GM21528 (cell line): ENCODE measurements around the gene ERICH3.

ENCODE experiments used
- ATAC-seq: cut with Tn5 transposase; IDR thresholded peaks from one replicate; pipeline ENCODE4 v1.9.1; 2021; ENCODE audit warnings: mild to moderate bottlenecking, moderate library complexity; ENCODE audit not compliant: unreplicated experiment, low FRiP score

The ERICH3 gene, protein sequence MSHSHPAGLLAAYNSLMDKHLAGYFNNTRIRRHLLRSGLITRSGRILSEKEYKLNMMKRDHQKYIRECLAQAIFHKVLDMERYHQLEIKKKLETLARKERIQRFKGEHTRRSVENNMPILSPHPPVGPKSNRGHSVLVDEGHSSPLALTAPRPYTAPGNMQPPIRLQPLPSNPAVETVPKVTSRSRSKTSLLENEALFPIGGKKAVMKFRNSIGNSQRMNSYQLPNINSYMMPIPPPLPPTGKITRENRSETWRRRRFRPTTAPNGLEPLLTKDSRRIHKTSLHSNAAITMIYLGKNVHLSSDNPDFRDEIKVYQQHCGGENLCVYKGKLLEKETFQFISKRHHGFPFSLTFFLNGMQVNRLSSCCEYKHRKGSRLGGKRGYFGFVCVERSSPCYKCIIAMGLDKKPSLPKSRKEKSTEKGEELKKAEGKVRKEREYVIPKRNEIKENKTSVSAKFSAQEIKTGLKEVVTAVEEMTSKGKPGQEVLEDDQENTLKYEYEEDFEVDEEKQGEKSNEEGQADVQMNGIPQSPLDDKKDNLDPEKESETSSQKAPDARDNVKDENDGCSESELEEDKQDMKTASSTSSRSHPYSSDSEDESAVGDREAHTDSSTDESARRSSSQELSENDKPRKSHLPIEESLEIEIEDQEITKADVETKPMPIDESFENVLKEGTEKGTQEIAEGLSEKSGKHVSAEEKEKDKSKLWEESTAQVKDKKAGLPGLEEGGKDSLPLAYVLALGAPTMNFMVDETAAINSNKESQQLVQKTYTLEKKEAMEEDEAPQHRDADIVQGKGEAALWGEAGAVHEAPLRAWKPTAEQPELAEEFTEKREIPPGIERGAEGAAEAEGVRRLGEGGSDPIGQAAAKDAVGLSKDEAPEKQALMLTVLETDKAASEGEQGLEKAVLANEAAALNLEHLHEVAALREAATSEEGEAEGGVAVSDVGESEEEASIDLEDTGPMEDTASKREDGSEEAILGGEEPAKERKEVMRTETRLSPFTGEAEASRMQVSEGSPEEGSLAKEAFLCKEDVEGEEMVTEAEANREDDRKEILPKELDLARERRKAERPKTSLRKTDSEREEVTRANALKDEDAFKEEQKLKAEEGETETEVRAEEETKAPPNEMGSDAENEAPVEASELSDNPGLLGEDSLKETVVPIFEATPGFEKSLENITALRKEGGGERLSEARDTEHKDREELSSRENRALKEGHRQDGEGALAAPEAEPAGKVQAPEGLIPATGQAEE (N-terminal part only)

DNA sequence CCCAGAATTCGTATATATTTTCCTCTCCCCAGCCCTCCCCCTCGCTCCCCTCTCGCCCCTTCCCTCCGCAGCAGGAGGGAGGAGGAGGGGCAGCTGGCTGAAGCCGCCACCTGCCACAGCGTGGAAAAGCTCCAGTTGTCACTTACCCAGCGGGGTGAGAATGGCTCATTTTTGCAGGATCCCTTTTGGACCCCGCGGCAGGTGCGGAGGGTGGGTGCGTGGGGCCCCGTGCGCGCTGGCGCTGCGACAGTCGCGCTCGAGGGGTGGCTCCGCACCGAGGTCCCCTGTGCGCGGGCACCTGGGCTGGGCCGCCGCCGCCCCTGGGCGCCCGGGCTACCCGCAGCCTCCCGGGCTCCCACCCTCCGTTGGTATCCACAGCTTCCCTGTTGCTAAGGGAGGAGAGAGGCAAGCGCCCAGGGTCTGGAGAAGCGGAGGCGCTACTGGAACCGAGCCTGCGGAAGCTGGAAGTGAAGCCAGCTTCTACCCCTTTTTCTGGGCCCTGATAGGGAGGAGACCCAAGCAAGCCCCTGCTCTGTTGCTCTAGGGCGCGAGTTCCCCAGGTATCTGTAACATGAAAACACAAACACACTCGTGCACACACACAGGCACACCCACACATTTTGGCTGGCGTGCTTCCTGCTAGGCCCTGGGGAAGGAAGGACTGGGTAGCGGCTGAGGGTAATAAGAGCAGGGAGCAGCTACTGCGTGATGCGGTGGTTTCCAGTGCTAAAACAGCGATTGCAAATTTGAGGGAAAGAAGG, at the start of gene ERICH3:
TSS of gene ERICH3 (minus strand) at position 442 of the 761 bp plus-strand sequence. CDS start at position 169, 273 bp downstream.
- ATAC-seq, result no peak

DNA sequence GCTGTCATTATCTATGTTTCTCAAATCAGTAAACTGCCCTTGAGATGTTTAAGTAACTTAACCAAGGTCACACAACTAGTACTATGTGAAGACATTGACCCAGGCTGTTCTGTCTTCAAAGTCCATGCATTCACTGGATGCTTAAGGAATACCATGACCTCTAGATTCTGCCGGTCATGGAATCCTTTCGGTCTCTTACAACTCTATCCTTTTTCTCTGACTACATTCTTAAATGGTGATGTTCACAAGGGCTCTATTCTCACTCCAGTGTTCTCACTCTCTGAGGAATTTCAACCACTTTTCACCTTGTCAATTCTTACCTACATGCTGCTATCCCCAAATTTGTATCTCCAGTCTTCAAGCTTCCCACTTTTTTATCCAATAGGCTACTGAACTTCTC, 44.0 kb upstream of the ERICH3 start:
- ATAC-seq, result no peak

DNA sequence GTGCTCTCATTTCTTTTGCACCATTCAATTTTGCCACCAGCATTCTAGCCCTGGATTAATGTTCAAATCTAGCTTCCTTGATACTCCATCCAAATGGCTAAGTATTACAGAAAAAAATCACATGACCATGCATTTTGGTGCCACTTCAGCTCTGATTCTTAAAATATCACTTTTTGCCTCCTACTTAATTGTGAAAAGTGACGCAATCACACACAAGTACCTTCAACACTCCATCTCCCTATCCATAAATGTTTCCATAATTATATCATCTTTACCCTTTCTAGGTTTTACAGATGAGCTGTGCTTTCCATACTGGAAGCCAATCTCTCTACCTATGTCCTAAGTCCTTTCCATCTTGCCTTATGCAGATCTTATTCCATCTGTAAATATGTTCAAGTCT, 43.2 kb upstream of the ERICH3 start:
- ATAC-seq, result no peak

DNA sequence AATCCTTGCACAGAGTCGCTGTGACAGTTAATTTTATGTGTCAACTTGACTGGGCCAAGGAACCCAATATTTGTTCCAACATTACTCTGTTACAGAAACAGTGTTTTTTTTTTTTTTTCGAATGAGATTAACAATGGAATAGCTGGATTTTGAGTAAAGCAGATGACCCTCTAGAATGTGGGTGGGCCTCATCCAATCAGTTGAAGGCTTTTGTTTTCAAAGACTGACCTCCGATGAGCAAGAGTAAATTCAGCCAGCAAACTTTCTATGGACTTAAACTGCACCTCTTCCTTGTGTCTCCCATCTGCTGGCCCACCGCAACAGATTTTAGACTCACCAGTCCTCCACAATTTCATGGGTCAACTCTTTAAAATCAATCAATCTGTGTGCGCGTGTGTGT, 42.2 kb upstream of the ERICH3 start:
- no peak for ATAC-seq

DNA sequence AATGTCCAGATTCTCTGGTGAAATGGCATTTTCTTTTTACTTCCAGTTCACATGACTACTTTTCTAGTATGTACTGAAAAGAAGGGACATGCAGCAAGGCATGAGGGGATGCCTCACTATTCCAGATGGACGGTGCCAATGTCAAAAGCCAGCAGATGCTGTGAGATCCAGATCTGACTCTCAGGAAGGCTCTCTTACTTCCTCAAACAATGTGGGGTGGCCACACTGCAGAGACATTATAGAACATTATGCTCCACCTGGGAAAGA, 41.6 kb upstream of the ERICH3 start:
- no peak for ATAC-seq

DNA sequence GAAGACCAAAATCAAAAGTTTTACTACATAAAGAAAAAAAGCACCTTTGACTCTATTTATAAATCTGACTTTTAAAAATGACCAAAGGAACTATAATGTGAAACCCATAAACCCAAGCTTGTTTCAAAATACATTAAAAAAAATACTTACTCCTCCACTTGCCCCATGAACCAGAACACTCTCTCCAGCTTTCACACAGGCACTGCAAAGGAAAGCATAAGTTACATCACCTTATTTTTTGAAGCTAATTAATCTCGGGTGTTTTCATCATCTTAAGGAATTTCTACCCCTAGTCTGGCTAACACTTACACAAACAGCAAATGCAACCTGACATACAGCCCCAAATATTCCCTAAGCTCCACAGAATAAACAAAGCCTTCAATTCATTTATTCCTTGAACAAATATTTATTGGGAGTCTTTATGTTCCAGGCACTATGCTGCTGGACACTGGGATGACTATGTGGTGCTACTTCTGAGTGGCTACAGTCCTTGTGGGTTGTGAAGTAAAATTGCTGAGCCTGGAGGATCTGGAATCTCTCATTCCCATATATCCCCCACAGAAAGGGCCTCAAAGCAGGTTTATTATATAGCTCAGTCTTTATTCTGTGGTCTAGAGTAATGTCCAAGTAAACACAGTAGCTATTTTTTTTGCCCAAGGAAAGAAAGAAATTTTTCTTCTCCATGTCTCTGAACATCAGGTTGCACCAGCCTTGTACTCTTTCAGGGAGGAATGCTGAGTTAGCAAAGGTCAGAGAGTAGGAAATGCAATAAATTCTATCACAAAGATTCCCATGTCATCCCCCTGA, 41.0 kb upstream of the ERICH3 start:
- peak; percentile 73 for ATAC-seq

DNA sequence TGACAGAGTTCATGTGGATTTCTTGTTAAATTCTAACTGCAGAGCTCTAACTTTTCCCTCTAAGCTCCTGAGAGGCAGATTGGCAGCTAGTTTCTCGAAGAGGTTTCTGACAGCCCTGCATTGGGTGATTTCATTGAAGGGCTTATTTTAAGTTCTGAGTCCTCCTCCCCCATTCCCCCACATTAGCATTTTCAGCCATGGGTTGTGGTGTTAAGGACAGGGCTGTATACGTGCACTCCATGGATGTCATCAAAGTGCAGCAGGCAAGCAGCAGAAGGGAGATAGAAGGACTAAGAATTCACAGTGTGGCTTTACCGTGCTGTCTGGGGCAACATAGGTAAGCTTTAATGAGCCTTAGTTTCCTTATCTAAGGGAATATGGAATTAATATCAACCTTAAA, 40.3 kb upstream of the ERICH3 start:
- ATAC-seq, result no peak

DNA sequence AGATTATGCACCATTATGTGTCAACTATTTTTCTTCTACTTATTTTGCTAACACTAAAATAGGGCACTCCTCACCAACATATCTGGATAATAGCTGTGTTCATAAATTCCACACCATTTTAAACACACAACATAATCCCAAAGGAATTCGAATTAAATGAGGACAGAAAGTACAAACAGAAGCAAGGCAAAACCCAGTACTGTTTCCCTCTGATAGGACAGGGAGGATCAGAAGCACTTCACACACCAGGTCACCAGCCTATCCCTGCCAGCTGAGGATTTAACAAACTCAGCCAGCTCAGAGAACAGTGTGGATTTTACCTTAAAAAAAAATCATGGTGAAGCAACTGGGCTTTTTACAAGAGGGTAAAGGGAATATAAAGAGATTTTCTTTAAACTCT, 39.3 kb upstream of the ERICH3 start:
- ATAC-seq, result no peak

DNA sequence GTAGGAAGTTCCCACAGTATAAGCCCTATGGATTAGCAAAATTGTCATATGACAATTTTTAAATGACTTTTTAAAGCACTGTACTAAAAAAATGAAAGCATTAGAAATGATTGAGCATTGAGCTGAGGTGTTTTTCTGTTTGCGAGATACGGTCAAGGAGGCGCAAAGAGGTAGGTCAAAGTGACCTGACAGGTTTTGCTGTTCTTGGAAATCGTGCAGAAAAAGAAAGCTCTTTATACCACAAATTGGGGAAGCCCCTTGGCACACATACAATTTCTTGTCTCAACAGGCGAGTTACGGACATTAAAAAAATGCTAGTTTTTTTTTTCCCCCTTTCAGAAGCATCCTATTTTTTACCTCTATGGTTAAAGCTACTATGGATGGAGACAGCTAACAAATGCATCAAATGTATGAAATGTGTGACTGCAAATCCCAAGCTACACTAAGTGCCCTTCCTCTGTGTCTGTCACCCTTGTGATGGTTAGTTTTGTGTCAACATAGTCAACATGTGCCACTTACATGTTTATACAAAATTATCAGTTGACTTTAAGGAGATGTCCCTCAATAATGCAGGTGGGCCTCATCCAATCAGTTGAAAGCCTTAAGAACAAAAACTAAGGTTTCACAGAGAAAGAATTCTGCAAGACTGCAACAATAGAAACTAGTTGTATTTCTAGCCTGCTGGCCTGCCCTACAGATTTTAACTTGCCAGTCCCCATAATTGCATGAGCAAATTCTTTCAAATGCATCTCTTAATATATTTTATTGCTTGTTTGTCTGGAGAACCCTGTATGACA, 30.0 kb upstream of the ERICH3 start:
- ATAC-seq, result no peak

DNA sequence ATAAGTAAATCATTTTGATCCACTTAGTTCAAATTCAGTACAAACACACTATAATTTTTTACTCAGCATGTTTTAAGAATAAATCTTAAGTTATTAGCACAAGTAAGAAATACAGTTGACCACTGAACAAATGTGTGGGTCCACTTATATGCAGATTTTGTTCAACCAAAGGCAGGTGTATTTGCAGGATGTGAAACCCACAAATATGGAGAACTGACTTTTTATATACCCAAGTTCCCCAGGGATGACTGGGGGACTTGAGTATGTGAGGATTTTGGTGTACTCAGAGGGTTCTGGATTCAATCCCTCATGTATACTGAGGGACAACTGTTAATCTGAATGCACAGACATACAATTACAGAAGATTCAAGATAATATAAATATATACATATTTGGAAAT, 25.7 kb upstream of the ERICH3 start:
- ATAC-seq, result no peak

DNA sequence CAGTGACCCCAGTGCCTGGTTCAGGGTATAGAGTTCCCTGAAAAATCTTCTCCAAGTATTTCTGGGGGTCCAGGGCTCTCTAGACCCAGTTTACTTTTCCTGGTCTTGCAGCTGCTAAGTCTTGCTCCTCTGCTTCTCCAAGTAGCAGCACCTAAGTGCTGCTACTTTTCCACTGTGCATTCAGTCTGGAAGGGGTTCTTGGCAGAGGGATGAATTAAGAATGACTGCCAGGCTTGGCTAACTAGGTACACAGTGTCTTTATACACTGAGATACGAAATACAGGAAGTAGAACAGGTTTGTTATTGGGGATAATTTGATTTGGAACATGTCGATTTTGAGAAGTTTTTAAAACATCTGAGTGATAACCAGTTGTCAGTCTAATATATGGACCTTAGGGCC, 24.2 kb upstream of the ERICH3 start:
- ATAC-seq, result no peak

DNA sequence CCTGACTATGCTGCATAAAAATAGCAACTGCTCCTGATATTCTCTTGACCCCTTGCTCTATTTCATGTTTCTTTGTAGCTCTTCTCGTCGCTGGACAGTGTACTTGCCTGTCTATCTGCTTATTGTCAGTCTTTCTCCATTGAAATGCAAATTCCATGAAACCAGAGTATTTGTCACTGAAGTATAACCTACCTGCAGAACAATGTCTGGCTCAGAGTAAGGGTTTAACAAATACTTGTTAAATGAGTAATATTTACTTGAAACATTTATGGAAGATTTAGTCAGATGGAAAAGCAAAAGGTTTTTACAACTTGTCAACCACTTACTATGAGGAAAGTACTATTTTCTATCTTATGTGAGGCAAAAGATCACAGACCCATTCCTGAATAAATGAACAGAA, 19.9 kb upstream of the ERICH3 start:
- ATAC-seq, result no peak

DNA sequence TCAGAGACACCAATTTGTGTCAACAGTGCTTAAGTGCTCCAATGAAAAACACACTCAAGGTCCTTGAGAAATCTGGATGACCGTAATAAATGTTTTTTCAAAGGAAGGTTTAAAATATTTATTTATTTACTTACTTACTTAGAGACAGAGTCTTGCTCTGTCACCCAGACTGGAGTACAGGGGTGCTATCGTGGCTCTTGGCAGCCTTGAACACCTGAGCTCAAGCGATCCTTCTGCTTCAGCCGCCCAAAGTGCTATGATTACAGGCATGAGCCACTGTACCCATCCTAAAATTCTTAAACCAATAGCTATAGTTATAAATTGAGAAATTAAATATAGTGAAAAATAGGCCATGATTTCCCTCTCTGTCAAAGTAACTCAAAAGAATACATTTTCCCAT, 17.3 kb upstream of the ERICH3 start:
- no peak for ATAC-seq

DNA sequence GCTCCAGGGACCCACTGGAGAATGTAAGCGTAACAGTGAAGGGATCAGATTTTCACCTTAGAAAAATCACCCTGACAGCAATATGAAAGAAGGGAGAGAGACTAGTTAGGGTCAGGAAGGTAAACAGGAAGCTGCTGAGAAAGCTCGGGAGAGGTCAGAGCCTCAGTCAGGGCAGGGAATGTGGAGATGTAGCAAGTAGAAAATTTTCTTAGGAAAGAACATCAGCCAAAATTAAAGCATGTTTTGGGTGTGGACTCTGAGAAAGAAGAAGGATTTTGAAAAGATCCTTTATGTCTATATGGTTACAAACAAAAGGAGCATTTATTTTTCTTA, 16.7 kb upstream of the ERICH3 start:
- ATAC-seq, result no peak

DNA sequence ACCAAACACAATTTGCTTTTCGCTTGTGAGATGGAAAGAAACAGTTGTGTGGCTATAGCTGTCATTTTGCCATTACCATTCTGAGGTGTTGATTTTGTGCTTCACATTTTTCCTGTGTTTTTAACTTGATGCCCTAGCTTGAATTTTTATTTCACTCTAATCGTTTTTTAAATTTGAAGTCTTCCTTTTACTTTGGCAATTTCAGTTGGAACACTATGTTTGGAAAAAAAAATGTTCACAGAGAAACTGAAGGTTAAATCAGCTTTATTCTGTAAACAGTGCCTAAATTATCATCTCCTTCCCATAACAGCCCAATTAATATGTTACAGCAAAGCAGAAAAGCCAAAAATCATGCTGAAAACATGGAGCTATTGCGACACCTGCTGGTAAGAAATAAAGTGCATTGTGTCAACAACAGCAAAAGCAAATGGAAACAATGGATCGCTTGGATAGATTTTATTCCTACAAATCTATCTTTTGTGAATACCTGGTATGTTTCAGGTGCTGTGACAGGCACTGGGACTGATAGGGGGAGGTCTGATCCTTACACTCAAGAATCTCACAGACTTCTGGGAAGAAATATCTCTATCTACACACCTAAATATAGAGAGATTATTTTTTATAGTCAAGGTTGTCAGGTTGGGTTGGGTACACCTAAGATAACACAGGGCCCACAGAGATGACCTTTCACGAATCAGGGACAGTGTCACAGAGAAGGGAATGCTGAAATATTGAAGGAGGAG, 16.2 kb upstream of the ERICH3 start:
- peak; percentile 77 for ATAC-seq

DNA sequence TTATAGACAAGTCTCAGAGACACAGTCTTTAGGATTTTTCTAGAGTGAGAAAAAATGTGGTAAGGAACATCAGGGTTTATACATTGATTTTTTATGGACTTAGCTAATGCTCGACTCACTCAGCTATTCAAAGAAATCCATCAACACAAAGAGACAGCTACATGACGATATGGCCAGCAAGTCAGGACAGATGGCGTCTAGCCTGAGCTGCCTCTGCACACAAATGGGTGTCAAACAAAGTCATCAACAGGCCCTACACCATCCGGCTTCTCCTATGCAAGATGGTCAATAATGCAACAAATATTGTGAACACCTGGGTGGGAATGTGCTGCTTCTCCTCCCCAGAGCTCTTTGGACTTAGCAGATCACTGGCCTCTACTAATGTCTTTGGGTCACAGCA, 13.3 kb upstream of the ERICH3 start:
- ATAC-seq, result no peak

DNA sequence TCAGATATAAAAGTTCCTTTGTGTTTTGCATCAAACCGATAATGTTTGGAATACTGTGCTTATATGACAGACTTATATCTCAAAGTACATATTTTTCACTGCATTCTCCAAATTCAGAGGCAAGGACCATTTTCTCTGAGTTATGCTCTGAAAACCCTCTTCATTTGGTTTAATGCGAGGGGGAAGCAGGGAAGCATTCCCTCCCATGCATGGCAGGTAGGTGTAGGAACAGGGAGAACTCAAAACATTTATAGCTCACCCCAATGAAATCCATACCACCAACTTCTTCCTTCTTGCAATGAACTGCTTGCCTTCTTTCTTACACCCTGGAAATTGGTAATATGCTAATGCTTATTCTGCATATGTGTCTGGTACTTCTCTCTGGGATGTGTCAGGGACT, 10.7 kb upstream of the ERICH3 start:
- no peak for ATAC-seq

DNA sequence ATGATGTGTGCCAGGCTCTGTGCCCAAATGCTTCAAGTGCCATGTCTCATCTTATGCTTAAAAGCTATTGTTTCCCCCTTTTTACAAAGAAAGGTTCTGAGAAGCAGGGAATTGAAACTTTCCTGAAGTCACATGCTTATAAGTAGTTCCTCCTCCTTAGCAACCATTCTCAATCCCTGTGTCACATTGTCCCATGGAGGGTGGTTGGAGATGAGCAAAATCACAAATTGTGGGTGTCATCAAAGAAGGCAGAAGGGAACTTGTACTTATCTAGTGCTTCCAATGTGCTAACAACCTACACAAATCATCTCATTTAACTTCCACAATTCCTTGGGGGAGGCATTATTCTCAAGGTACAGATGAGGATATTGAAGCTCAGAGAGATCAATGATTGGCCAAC, 10.1 kb upstream of the ERICH3 start:
- ATAC-seq, result no peak
